CD4-positive, alpha-beta T cell treated with Interferon gamma for 1 hour (primary cell): ENCODE measurements around the gene SLC25A39.

Experiments used
- DNase-seq: peaks from one replicate; pipeline ENCODE4 v3.0.0-alpha.2; 2020

The SLC25A39 gene

GRCh38 chr17:44272321-44272951 lies 52.2 kb downstream of the SLC25A39 start:
- no peak for DNase-seq
